Eye (tissue), 1 donor: Measurements from ENCODE around the gene PDZD2.
"Not testable (repeated sequence)": the region's sequence is repeated elsewhere in the genome, so short reads cannot be mapped to it uniquely, and the experiment has no call there.

Source experiments
- DNase-seq: peaks from one replicate; pipeline ENCODE4 v3.0.0-alpha.2; 2015

PDZD2 gene

DNA sequence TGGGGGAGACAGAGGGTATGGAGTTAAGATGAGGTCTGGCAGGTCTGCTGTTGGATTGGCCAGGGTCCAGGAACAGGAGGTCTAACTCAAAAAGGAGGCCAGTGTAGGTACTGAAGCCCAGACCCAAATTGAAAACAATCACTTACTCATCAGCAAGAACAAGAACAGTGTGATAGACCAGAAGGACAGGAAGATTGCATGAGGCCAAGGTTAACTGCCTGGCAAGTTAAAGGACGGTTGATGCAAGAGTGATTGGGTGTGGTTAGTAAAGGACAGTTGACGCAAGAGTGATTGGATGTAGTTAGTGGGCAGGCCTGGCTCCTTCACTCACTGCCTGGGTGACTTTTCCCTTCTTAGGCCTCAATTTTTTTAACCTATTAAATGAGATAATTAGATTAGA lies 132.6 kb downstream of the PDZD2 start:
- DNase-seq: no peak

DNA sequence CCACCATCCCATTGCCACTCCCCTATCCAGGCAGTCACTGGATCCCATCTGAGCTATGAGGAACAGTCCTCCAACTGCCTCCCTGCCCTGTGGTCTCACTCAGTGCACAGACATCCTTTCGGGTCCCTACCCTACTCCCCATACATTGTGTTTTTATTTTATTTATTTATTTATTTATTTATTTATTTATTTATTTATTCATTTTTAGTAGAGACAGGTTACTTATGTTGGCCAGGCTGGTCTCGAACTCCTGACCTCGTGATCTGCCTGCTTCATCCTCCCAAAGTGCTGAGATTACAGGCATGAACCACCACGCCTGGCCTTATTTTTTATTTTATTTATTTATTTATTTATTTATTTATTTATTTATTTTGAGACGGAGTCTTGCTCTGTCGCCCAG lies 137.4 kb downstream of the PDZD2 start:
- DNase-seq: not testable (repeated sequence)

DNA sequence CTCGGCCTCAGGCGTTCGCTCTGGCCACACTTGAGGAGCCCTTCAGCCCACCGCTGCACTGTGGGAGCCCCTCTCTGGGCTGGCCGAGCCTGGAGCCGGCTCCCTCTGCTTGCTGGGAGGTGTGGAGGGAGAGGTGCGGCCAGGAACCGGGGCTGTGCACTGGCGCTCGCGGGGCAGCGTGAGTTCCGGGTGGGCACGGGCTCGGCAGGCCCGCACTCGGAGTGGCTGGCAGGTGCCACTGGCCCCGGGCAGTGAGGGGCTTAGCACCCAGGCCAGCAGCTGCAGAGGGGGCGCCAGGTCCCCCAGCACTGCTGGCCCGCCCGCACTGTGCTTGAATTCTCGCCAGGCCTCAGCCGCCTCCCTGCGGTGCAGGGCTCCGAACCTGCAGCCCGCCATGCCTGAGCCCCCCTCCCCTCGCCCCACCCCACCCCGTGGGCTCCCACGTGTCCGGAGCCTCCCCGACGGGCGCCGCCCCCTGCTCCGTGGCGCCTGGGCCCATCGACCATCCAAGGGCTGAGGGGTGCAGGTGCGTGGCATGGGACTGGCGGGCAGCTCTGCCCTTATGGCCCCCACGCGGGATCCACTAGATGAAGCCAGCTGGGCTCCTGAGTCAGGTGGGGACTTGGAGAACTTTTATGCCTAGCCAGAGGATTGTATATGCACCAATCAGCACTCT lies 138.2 kb downstream of the PDZD2 start:
- DNase-seq: no peak

DNA sequence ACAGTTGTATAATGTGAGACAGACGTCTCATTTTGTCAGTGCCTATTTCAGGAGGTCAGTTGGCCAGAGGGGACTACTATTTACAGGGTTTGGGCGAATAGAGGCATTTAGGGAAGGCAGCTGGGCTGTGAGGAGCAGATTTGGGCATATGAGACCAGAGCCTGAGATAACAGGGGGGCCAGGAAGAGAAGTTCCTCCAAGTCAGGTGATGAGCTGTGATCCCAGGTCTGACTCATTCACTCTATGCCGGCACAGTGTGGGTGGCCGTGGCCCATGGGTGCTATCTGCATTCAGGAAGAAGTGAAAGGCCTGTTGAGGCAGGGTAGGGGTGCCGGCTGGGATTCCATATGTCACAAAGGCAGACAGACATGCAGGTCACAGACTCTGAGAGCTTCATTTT lies 142.8 kb downstream of the PDZD2 start:
- DNase-seq: no peak

DNA sequence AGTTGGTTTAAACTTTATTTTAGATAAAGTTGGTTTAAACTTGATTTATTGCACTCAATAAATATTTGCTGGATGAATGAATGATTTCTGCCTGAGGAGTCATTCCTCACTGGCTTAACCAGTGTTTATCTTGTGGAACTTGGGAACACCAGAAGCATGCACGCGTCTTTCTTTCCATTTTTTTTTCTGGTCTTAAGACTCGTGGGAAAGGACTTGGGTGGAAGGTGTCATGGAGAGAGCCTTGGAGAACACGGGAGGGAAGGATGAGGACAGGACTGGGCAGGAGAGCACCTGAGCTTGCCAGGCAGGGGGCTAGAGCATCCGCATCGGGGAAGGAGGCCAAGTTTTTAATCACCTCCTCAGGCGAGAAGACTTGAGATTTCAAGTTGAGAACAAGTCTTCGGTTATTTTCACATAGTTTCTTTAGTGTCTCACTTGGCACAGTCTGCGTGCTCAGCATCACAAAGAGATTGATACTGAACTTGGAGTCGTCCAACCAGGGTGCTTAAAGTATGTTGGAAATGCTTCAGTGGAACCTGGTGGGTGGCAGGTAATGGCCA lies 144.2 kb downstream of the PDZD2 start:
- DNase-seq: peak; percentile 25

DNA sequence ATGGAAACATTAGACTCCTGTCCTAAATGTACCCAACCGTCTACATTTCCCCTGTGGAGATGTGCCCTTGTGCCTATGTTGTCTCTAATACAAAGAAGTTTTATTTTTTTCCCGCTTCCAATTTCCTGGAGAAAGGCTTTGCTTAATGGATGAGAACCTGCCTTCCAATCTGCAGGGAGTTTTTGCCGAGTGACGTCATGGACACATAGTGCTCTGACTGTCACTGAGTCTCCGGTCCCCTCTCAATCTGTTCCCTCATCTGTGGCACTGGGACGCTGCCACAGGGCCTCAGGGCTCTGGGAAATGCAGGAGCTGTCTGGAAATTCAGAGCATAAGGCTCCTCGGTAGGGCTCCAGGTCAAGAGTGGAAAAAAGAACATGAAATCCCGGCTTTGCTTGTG lies 144.8 kb downstream of the PDZD2 start:
- DNase-seq: no peak

DNA sequence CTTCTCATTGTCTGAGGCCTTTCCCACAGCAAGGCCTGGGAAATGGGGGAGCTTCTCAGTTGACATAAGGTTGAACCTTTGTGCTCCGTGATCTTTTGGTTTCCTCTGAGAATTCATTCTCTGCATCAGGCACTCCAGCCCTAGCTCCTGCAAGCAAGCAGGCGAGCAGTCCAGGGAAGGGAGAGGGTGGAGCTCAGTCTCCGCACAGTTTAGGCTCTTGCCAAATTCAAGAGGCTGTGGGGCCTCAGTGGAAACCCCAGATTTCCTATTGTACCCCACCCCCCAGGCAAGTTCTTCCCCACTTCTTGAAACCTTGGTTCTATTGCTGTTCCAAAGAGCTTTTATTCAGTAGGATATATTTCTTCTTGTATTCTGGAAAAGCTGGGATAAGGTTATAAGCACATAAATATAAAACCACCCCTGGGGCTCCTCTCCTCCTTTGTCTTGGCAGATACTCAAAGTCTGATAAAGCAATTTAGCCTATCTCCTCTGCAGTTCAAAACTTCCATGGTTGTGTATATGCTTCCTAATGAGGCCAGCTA lies 147.2 kb downstream of the PDZD2 start:
- peak; percentile 32 for DNase-seq

DNA sequence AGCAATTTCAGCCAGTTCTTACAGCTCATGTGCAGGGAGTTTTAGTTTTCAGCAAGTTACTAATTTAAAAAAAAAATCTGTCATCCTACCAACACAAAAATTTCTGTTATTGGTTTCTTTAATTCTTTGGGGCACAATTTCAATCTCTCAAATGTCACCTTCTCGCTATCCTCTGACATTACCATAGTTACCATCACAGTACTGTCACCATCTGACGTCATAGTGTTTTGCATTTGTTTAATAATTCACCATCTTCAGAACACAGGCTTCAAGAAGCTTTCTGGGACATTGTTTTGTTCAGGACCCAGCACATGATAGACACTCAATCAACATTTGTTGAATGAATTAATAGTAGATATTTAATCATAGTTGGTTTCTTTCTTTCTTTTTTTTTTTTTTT lies 155.1 kb downstream of the PDZD2 start:
- DNase-seq: no peak

DNA sequence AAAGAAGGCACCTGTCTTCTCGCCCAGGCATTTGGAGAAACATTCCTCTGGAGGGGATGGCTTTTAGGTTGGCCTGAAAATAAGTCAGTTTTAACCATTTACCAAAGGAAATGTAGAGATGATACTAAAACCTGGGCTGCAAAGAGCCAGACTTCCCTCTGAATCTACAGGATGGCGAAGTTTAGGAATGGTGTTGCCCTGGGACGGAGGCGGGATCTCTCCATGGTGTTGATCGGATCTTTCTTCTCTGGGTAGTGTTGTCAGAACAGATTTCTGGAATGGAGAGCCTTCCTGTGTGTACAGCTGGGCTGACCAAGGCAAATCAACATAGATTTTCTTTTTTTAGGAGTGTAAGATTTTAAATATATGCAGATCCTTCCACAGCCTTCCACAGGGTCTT lies 159.2 kb downstream of the PDZD2 start:
- DNase-seq: no peak

DNA sequence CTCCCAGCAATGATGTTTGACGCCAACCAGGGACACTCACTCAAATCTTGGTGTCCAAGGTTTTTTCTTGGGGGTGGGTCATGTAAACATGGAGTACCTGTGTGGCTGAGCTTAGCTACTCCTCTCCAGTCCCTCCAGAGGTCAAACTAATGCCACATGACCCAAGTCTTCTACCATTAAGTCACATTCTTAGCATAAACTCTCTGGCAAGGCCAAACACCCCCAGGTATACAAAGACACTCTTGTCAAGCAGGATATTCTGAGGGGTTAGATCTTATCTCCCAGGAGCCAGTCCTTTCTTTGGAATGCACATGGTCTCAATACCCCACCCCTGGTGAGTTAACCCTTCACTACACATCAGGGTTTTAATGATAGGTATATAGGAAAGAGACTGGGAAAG lies 161.4 kb downstream of the PDZD2 start:
- DNase-seq: no peak

DNA sequence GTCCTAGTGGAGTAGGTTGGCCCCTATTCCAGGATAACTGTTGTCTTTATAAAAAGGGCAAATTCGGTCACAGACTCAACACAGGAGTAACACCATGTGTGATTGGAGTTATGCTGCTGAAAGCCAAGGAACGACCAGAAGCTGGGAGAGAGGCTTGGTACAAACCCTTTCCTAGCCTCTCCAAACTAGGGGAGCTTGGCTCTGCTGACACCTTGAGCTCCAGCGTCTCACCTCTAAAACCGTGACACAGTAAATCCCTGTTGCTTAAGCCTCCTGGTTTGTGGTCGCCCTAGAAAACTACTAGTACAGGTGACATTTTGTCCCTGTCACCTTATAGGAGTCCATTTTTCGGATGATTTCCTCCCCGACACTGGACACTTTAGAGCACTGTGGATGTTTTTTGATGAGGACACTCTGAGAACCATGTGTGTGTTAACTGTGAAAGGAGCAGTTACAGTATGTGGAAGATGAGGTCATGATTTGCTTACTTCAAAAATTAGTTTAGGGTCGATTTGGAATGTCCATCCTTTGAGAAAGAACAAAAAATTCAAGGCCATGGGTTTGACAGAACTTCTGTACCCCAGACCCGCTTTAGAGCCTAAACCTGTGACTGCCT lies 167.0 kb downstream of the PDZD2 start:
- no peak for DNase-seq

DNA sequence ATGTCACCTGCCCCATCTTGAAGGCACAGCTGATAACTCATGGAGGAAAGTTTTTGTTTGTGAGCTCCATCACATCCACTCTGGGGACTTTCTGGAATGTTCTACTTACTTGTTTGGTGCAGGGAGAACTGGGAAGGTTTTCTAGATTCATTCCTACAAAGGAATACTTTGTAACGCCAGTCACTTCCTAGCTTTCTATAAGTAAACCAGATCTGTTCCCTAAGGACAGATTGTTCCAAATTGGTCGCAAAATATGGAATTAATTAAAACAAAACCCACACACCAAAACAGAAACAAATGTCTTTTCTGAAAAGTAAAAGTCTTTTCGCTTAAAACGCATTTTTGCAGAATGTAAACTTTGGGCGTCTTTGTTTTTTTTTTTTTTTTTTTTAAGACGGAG lies 167.6 kb downstream of the PDZD2 start:
- DNase-seq: peak; percentile 18

DNA sequence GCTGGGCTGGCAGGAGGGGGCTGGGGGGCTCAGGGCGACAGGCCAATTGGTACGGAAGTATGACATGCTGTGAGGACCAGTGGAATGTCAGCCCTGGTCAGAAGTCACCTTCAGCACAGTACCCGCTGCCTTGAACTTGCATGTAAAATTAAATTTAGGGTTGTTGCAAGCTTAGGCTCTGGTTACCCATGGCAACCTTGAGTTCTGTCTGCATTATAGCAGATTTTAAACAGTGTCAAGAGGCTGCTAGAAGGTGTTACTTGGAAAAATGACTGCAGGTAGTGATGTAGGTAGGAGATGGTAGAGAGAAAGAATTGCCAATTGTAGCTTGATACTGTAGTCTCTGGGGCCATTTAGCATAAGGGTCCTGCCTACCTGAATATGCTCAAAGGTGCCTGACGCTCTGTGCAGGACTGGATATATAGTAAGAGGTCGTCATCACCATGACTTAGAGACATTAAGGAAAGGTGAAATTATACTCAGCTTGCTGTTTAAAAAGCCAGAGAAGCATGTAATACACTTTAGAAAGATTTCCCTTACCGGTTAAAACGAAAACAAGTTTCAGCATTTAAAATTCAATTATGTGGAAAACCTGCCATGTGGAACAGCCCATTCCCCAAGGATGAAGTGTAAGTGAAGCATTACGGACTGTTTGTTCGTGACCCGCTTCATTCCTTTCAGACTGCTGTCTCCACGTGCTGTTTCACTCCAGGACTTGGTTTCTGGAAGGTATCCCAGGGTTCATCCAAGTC lies 169.0 kb downstream of the PDZD2 start:
- peak; percentile 48 for DNase-seq

DNA sequence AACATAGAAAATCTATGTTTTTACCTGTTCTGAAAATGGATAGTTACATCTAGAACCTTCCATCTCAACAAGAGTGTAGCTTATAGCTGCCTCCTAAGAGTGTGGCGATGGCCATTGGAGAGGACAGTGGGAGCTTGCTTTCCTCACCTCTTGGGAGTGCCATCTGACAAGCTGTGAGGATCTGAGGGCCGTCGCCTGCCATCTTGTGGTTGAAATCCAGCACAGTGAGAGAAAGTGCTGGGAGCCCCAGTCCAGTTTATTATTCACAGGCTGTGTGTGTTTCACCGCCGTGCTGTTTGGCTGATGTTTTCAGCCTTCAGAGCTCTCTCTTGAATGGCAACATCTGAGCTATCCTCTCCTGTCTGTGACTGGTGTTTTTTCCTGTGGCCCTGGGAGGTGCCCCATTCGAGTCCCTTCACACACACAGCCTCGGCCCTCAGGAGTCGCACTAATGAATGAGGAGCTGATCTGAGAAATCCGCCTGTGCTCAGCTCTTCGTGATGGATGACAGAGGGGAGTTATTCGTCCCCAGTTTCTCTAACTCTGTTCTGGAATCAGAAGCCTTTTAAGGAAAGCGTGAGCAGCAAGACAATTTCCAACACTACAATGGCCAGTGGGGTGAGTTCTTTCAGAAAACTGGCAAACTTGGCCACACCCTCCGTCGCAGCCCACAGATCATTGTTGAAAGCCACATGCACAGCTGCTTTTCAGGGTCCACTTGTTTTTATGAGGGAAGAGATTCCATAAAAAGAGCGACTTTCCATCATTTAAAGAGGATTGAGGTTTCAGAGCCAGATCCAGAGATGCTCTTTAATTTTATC lies 170.3 kb downstream of the PDZD2 start:
- peak; percentile 88 for DNase-seq

DNA sequence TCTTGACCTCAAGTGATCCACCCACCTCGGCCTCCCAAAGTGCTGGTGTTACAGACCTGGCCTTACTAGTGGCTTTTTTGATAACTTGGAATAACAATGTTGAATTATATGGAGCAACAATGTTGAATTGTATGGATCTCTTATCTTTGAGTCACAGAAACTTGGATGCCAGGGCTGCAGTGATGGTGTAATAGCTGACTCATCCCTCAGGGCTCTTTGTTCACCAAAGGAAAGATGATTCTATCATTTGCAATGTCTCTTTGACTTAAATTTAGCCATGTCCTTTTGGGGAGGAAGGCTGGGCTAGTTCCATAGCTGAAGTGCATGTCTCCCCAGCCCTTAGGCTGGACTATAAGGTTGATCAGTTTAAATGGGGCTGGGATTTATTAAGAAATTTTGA lies 172.3 kb downstream of the PDZD2 start:
- no peak for DNase-seq

DNA sequence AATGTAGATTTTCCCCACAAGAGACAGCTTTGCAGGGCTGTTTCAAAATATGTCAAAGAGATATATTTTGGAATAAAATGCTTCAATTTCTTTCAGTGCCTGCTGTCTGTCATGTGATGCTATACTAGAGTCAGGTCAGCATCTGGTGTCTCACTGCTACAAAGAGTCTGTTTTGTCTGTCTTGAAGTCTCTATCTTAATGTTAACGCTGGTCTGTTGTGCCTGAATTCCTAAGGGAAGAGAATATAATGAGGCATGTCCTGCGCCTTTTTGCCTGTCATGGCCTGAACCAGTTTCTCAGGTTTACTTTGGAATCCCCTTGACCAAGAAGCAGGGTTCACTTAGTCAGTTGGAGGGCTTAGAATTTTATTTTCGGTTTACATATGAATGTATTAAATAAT lies 176.4 kb downstream of the PDZD2 start:
- DNase-seq: no peak

DNA sequence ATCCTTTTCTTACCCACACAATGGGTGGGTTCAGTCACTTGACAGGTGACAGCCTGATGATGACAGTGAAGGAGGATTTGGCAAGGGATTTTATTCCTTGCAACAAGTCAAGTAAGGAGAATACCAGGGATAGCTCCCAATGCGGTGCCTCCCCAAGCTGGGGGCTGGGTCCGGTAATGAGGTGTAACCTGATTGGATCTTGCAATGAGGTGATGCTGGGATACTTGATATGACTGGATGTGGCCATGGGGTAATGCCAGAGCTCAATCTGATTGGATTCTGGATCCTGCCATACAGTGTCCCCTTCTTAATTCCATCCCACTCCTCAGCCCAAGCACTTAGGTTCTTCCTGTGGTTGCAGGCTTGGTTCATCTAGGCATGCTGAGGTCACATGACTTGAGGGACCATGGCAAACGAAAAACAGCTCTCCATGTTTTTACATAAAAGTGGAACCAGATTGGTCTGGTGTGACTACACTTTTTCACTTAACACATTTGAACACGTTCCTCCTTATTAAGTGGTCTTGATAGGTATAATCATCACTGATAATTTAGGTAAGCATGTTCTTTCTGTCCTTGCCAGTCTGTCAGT lies 181.1 kb downstream of the PDZD2 start:
- DNase-seq: no peak

DNA sequence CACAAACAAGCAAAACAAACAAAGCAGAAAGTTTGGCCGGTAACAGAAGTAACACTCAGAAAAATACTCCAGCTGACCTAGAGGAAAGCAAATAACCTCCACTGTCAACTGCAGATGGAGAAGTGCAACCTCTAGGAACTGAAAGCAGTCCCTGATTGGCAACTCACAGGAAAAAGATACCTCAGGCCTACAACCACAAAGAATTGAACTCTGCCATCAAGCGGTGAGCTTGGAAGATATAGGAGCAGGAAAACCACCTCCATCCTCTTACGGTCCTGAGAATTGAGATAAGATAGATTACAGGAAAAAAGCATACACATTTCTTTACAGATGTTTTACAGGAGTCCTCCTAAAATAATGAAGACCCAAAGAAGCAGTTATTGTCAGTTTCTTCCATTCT lies 184.5 kb downstream of the PDZD2 start:
- DNase-seq: no peak

DNA sequence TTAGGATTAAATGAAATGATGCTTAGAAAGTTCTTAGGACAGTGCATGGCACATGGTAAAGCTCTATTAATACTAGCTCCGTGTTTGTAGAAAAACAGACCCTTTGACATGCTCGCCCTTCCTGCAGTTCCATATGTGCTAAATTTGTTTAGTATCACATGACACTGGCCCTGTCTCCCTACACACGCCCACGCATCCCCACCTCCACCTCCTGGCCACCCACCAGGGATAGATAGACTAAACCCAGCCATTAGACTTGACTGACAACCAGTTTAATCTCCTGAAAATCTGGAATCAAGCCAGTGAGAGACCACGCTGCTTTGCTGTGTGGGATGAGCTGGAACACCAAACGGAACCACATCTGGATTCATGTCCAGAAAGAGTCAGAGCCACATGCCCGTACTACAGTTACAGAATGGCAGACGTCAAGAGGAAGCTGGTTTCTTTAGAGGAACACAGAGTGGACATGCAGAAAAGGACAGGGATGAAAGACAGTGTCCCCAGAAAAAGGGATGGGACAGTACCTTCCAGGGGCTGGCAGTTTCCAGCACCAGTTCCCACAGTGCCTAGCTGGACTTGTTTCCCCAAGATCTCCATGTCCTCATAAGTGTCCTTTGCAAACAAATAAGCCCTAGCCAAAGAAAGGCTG lies 186.1 kb downstream of the PDZD2 start:
- no peak for DNase-seq

DNA sequence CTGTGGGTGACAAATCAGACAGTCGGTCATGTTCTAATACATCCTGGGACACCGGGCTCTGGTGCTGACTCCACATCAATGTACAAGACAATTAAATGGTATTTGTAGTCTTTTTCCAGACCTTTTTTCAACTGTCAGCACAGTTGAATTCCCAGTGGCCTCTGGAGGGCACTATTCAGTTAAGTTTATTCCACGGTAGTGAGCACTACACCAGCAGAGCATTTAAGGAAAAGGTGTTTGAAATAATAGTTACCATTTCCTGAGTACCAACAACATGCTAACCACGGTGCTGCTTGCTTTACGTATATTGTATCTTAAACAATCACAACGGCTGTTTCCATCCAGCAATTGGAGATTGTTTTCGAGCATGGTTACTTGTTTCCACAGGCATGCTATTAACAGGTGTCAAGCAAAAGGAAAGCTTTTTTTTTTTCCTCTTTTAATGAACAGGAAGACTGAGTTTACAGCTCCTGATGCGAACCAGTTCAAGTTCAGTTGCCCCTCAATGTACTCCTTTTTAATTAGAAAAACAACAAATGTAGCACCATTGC lies 186.7 kb downstream of the PDZD2 start:
- DNase-seq: peak; percentile 78

DNA sequence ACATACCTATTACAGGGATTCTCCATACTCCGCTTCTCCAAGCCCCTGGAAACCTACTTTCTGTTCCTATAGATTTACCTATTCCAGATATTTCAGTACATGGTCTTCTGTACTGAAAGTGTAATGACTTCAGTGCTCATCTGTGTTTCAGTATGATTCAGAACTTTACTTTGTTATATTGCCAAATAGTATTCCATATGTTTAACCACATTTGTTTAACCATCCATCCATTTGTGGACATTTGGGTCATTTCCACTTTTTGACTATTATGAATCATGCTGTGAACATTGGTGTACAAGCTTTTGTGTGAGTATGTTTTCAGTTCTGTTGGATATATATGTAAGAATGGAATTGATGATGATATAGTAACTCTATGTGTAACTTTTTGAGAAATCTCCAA lies 188.9 kb downstream of the PDZD2 start:
- no peak for DNase-seq

DNA sequence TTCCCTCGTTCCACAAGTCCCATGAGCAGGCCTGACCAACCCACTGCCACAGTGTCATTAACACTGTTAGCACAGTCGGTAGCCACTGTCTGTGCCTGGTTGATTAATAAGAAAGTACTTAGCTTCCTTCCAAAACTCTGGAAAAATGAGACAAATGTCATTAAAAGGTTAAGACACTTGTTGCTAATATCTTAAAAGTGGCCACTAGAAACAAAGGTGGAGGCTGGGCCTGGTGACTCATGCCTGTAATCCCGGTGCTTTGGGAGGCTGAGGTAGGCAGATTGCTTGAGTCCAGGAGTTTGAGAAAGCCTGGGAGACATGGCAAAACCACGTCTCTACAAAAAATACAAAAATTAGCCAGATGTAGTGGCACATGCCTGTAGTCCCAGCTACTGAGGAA lies 194.0 kb downstream of the PDZD2 start:
- DNase-seq: no peak
